Raji (cell line): ENCODE data around the gene CREB3.

ENCODE experiments used
- POLR2A ChIP-seq: IDR thresholded peaks from 2 replicates; pipeline ENCODE4 v1.6.1; 2011; ENCODE audit warnings: low read depth, low read length, control low read depth; ENCODE audit not compliant: insufficient read depth

Gene CREB3

GRCh38 chr9:35695943-35696401 lies 36.5 kb upstream of the CREB3 start:
- TF ChIP-seq POLR2A, result no peak

DNA sequence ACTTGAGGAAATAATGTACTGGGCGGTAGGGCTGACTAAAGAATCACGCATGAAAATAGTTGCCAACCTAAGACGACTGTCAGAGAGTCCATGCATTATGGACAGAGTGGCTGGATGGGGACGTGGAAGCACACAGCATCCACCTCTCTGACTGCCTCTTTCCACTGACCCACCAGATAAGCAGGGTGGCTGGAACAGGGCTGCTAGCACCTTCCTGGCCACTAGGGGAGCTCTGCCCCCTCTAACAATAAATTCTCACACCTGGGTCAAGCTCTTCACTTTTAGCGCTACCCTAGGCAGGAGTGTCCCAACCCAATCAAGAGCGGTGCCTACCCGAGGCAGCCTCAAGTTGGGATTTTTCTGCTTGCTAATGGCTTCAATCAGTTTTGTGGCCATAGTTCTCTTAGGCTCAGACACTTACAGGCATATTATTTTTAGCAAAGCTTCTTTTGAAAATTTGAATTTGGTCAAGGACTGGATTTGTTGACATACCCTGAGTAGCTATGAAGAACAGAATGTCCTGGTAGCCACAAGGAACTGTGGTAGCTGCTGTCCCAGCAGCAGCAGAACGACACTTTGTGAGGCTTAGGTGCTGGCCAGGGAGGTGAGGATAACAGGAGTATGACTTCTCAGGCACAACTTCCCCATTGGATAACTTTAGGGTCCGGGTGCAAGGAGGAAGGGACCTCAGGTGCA lies 35.8 kb upstream of the CREB3 start:
- TF ChIP-seq POLR2A, result no peak

DNA sequence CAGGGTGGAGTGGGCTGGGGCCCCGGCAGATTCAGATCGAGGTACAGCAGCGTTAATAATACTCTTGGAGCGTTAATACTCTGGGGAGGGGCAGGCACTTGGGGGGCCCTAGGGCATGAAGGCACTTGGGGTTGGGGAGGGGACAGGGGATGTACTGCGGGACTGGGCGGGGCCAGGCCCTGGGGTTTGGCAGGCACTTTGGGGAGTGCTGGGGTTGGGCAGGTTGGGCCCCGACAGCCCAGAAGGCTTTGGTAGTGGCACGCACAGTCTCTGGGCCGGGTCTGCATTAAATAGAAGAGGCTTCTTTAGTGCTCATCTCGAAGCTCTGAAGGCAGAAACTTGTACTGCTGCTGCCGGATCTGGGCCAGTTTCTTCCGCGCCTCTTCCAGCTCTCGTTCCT lies 35.0 kb upstream of the CREB3 start:
- no peak for TF ChIP-seq POLR2A

- no peak for TF ChIP-seq POLR2A
Observed at GRCh38 chr9:35698231-35698630, 34.2 kb upstream of the CREB3 start.

GRCh38 chr9:35700031-35700430 lies 32.4 kb upstream of the CREB3 start:
- no peak for TF ChIP-seq POLR2A

- TF ChIP-seq POLR2A, result no peak
Observed at GRCh38 chr9:35700942-35701341, 31.5 kb upstream of the CREB3 start.

- TF ChIP-seq POLR2A, result no peak
Observed at GRCh38 chr9:35702696-35703095, 29.8 kb upstream of the CREB3 start.

GRCh38 chr9:35703906-35704672 lies 28.4 kb upstream of the CREB3 start:
- TF ChIP-seq POLR2A, result no peak

DNA sequence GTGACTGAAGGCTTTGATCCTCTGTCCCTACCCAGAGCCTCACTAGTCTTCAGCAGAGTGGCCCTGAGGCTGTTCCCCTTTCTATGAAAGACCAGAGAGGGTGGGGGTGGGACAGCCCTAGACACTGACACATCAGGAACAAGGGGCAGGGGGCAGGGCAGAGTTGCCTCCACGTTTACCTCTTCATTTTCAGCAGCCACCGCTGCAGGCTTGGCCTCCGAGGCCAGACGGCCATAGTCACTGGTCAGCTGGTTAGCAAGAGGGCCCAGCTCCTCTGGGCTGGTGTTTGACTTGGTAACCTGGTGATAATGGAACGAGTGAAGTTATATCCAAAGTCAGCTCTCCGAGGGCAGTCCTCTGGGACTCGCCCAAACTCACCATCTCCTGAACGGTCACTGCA lies 27.1 kb upstream of the CREB3 start:
- TF ChIP-seq POLR2A, result no peak

DNA sequence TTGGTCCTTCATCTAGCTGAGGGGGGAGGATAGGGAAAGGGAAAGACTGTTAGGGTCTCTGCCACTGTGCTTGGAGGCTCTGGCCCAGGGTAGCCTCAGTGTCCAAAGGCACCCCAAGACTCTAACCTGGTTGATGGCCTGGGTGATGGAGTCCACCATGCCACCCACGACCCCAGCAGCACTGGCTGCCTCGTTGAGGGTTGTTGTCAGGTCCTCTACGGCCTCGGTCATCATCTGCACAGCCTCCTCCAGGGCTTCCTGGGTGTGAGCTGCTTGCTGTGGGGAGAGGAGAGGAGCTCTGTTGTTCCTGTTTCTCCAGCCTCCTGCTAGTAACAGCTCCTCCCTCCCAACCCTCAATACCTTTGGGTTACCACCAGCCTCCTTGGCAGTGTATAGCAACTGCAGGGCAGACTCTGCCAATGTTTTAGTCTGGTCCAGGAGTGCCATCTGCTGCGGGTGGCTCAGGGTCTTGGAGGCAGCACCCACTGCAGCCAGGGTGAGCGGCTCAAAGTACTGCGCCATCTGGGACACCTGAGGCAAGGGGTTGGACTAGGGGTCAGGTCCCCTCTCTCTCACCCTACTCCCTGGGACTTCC lies 26.5 kb upstream of the CREB3 start:
- TF ChIP-seq POLR2A, result no peak

GRCh38 chr9:35706951-35707350 lies 25.5 kb upstream of the CREB3 start:
- no peak for TF ChIP-seq POLR2A

- no peak for TF ChIP-seq POLR2A
Observed at GRCh38 chr9:35708146-35708545, 24.3 kb upstream of the CREB3 start.

- no peak for TF ChIP-seq POLR2A
Observed at GRCh38 chr9:35710818-35711500, 21.5 kb upstream of the CREB3 start.

DNA sequence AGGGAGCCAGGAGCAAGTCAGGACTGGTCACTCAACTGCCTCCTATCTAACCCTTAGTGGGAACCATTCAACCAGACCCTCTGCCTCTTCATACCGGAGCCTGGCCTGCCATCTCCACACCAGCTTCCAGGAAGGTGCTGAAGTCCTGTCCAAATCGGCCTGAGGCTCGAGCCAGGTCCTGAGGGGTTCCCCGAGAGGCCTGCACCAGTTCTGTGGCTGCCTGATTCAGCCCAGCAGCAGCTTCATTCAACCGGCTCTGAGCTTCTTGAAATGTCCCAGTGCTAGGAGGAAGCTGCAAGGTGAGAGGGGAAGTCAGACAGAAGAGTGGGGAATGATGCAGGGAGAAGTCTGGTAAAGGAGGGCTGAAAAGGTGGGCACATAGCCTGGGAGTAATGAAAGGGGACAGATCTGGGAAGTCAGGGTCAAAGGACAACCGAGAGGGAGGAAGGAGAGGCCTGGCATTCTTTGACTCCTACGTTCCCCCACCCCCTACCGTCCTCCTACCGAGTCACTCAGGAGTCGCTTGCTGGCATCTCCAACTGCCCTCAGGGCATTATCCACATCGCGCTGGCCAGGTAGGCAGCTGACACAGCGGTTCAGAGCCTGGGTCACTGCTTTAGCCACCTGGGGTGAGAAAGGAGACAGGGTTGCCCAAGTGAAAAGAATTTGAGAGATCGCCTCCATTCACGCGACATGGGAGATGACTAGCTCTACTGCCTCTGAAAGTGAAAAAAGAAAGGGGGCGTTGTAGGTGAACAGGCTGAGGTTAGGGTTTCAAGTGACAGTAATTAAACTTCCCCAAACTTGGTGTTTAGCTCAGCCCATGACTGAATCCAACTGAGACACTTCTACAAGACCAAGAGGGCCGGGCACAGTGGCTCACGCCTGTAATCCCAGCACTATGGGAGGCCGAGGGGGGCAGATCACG lies 20.7 kb upstream of the CREB3 start:
- no peak for TF ChIP-seq POLR2A
